Endothelial cell of umbilical vein (primary cell): Measurements from ENCODE around the gene PILRA. TPM values are rescaled to one million over a fixed set of nuclear protein-coding genes. Genes with fewer than 3 reads are reported as not detected.

Source experiments
- BruUV-seq: library from RNA; stranded (reverse); fragments of 400-500 nt; replicated peaks from 2 replicates; lab custom pipeline; 2021; lab: Mats Ljungman, UMichigan
- CTCF ChIA-PET: fragments of 300-600, 350-600 bp; sonication (Branson Sonifier 250); formaldehyde crosslinking; loops from one replicate; lab custom pipeline; 2021; ENCODE audit warnings: antibody characterized with exemption, inconsistent platforms; lab: Charles Lee
- POLR2A ChIA-PET: fragments of 300-600, 350-600 bp; sonication (Branson Sonifier 250); formaldehyde crosslinking; loops from one replicate; lab custom pipeline; 2021; ENCODE audit warnings: antibody characterized with exemption, inconsistent platforms; lab: Charles Lee
- DNase-seq: peaks from one replicate; pipeline ENCODE4 v3.0.0-alpha.2; 2011; ENCODE audit warnings: low read depth, low spot score
- FAIRE-seq: peaks from 2 replicates; lab custom pipeline; 2011; peaks lifted over from hg19 to GRCh38; lab: Jason Lieb, UNC
- H2AFZ ChIP-seq: 2 replicates; pipeline ENCODE4 v1.6.0; 2012; ENCODE audit warnings: low read depth, low read length, control low read depth, inconsistent platforms
- H3K27ac ChIP-seq: 2 replicates; pipeline ENCODE4 v1.5.1; 2011; ENCODE audit warnings: low read depth, mild to moderate bottlenecking, control low read depth, low read length, moderate library complexity; ENCODE audit not compliant: insufficient read depth
- H3K27me3 ChIP-seq, 2 experiments: 2 replicates each; pipeline versions ENCODE4 v1.6.0 to v1.6.1; 2011; ENCODE audit warnings: low read length in 2 of 2, mixed read lengths in 1 of 2; ENCODE audit not compliant: control insufficient read depth in 2 of 2, insufficient read depth in 2 of 2
- H3K36me3 ChIP-seq, 2 experiments: 2 replicates in 1 of 2; 3 replicates in 1 of 2; pipeline ENCODE4 v1.5.1; 2011; ENCODE audit warnings: low read length in 2 of 2, mild to moderate bottlenecking in 1 of 2, moderate library complexity in 1 of 2; ENCODE audit not compliant: control insufficient read depth in 2 of 2, insufficient read depth in 2 of 2; ENCODE audit errors: extremely low read depth in 1 of 2
- H3K4me1 ChIP-seq: 3 replicates; pipeline ENCODE4 v1.5.1; 2011; ENCODE audit warnings: mild to moderate bottlenecking, low read length; ENCODE audit not compliant: control insufficient read depth, insufficient read depth; ENCODE audit errors: extremely low read depth
- H3K4me2 ChIP-seq: 2 replicates; pipeline ENCODE4 v1.6.1; 2011; ENCODE audit warnings: low read length, control low read depth, mixed read lengths; ENCODE audit not compliant: insufficient read depth
- H3K4me3 ChIP-seq, 3 experiments: fragments of 200-600 bp in 1 of 3; sonication (generic), shearing (Covaris generic) in 1 of 3; replicated peaks in 1 of 3; 2 replicates each; pipeline ENCODE4 v1.5.1; 2011 to 2016; ENCODE audit warnings: control low read depth in 3 of 3, low read length in 3 of 3, mild to moderate bottlenecking in 2 of 3, inconsistent platforms in 1 of 3, low read depth in 1 of 3, moderate library complexity in 1 of 3; ENCODE audit not compliant: insufficient read depth in 1 of 3
- H3K79me2 ChIP-seq: 2 replicates; pipeline ENCODE4 v1.6.0; 2012; ENCODE audit warnings: low read length, inconsistent platforms; ENCODE audit not compliant: control insufficient read depth, insufficient read depth
- H3K9ac ChIP-seq: replicated peaks from 2 replicates; pipeline ENCODE3; 2011; ENCODE audit warnings: low read length, control low read depth; ENCODE audit not compliant: insufficient read depth; ENCODE audit errors: extremely low read depth
- H3K9me1 ChIP-seq: replicated peaks from 3 replicates; pipeline ENCODE4 v1.6.0; 2011; ENCODE audit warnings: mild to moderate bottlenecking, low read length; ENCODE audit not compliant: control insufficient read depth, insufficient read depth; ENCODE audit errors: extremely low read depth
- H3K9me3 ChIP-seq: replicated peaks from 2 replicates; pipeline ENCODE4 v1.5.1; 2012; ENCODE audit warnings: low read length, inconsistent platforms; ENCODE audit not compliant: control insufficient read depth, insufficient read depth
- H4K20me1 ChIP-seq: replicated peaks from 2 replicates; pipeline ENCODE3; 2011; ENCODE audit warnings: mild to moderate bottlenecking, low read length; ENCODE audit not compliant: control insufficient read depth, insufficient read depth; ENCODE audit errors: extremely low read depth
- EZH2 ChIP-seq: IDR thresholded peaks from 2 replicates; pipeline ENCODE4 v1.6.1; 2012; ENCODE audit warnings: borderline replicate concordance, low read depth, mild to moderate bottlenecking, moderate library complexity, low read length, inconsistent platforms; ENCODE audit not compliant: severe bottlenecking
- FOS ChIP-seq: IDR thresholded peaks from 2 replicates; pipeline ENCODE4 v1.6.1; 2011; ENCODE audit warnings: mild to moderate bottlenecking, low read length, moderate library complexity, borderline replicate concordance; ENCODE audit not compliant: insufficient read depth
- GATA2 ChIP-seq: IDR thresholded peaks from 2 replicates; pipeline ENCODE4 v1.7.0; 2011; ENCODE audit warnings: low read depth, mild to moderate bottlenecking, moderate library complexity, mixed read lengths, low read length; ENCODE audit not compliant: insufficient read length, insufficient read depth
- JUN ChIP-seq: IDR thresholded peaks from 2 replicates; pipeline ENCODE4 v1.6.1; 2011; ENCODE audit warnings: borderline replicate concordance, low read depth; ENCODE audit not compliant: insufficient read length, insufficient read depth
- MYC ChIP-seq: IDR thresholded peaks from one replicate; pipeline ENCODE4 v1.6.1; 2011; ENCODE audit warnings: mild to moderate bottlenecking, low read depth, low read length
- POLR2A ChIP-seq: IDR thresholded peaks from 2 replicates; pipeline ENCODE4 v1.6.1; 2012; ENCODE audit warnings: low read depth, mild to moderate bottlenecking, control low read depth, low read length
- POLR2AphosphoS5 ChIP-seq: IDR thresholded peaks from 2 replicates; pipeline ENCODE4 v1.6.1; 2012; ENCODE audit warnings: low read depth, mild to moderate bottlenecking, control low read depth, low read length, moderate library complexity; ENCODE audit not compliant: insufficient read depth
- dilution Hi-C: fragments of 300-500 bp; cut with MboI; formaldehyde crosslinking; loops from one replicate; pipeline ENCODE4 v1.15.0; 2019; ENCODE audit warnings: low sequenced_read_pairs; ENCODE audit not compliant: extremely low pct_ligation_motif_present
- intact Hi-C: fragments of 100-400 bp; cut with micrococcal nuclease; formaldehyde crosslinking; loops from one replicate; pipeline ENCODE4 v1.10.0; 2022
- polyA plus RNA-seq, 4 experiments: library from polyadenylated mRNA; depleted of rRNA in 3 of 4; stranded (reverse) in 3 of 4; unstranded in 1 of 4; fragments of >200 nt; gene quantifications; 2 replicates each; pipeline versions ENCODE4 v1.2.1 to v1.2.3, GENCODE V29; 2011 to 2012; ENCODE audit warnings: missing spikeins in 1 of 4
- total RNA-seq: library from RNA; stranded (reverse); gene quantifications from 2 replicates; pipeline ENCODE4 v1.2.3, GENCODE V29; 2021
- TF ChIP-seq, protein P1 (sequence below): IDR thresholded peaks from 2 replicates; pipeline ENCODE4 v1.6.1; 2011; ENCODE audit not compliant: insufficient read depth, insufficient read length
- TF ChIP-seq, protein P2 (sequence below), 2 donors: IDR thresholded peaks; 1 replicate in 1 of 2; 2 replicates in 1 of 2; pipeline ENCODE4 v1.5.1; 2011; ENCODE audit warnings: low read length in 2 of 2, mild to moderate bottlenecking in 2 of 2, moderate library complexity in 2 of 2, control low read depth in 1 of 2, inconsistent platforms in 1 of 2, low read depth in 1 of 2; ENCODE audit not compliant: insufficient read depth in 1 of 2; ENCODE audit errors: extremely low read depth in 1 of 2

Gene PILRA
- total and polyA plus RNA-seq, 2 donors (not counting 3 experiments of a cell fraction or from before 2014, with no cell fraction given): 0.61 to 1.3 TPM

- Histone ChIP-seq H3K4me1 (peaks cover 4% of the 10 kb centered on the region), H3K9ac (no peak overlapping the region), H3K9me3 (no peaks in the 10 kb centered on the region), H3K9me1 (no peaks in the 10 kb centered on the region), H3K36me3 (no peaks in the 10 kb centered on the region), H3K27me3 (no peaks in the 10 kb centered on the region), H4K20me1 (no peaks in the 10 kb centered on the region), H3K79me2 (no peaks in the 10 kb centered on the region), H3K27ac (no peak overlapping the region), H3K4me3 (no peak overlapping the region), H2AFZ (no peak overlapping the region), H3K4me2 (no peak overlapping the region)
- dilution Hi-C loops: no loop called here
- TF ChIP-seq FOS: no peak
- TF ChIP-seq, protein P1, sequence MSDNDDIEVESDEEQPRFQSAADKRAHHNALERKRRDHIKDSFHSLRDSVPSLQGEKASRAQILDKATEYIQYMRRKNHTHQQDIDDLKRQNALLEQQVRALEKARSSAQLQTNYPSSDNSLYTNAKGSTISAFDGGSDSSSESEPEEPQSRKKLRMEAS: no peak
- TF ChIP-seq, protein P2, sequence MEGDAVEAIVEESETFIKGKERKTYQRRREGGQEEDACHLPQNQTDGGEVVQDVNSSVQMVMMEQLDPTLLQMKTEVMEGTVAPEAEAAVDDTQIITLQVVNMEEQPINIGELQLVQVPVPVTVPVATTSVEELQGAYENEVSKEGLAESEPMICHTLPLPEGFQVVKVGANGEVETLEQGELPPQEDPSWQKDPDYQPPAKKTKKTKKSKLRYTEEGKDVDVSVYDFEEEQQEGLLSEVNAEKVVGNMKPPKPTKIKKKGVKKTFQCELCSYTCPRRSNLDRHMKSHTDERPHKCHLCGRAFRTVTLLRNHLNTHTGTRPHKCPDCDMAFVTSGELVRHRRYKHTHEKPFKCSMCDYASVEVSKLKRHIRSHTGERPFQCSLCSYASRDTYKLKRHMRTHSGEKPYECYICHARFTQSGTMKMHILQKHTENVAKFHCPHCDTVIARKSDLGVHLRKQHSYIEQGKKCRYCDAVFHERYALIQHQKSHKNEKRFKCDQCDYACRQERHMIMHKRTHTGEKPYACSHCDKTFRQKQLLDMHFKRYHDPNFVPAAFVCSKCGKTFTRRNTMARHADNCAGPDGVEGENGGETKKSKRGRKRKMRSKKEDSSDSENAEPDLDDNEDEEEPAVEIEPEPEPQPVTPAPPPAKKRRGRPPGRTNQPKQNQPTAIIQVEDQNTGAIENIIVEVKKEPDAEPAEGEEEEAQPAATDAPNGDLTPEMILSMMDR (IDR thresholded peaks at IDR 0.05; ENCODE audit: extremely low read depth in 1 of 2, insufficient read depth in 1 of 2, low read depth in 1 of 2, low read length in 2 of 2): no peak
- TF ChIP-seq POLR2AphosphoS5: no peak
- no peak for TF ChIP-seq EZH2
- TF ChIP-seq POLR2A: no peak
- no peak for TF ChIP-seq JUN
- TF ChIP-seq GATA2: no peak
- TF ChIP-seq MYC: no peak
- BruUV-seq: no TSS peak
- FAIRE-seq (no peak), DNase-seq (no peak)
- intact Hi-C loops: no loop called here
- ChIA-PET POLR2A (interaction anchor here (1.0 kb wide), 1 partner anchor 58 kb away, joined by 4 read pairs; the partner anchor contains the start of gene ZCWPW1), CTCF (interaction anchor here (1.0 kb wide), 1 partner anchor 37 kb away, joined by 3 read pairs; no protein-coding TSS in a partner anchor)
Measured at GRCh38 chr7:100370746-100371145, 2.5 kb upstream of the PILRA start.
